Fibroblast of pulmonary artery (primary cell): ENCODE results near the gene SLC27A2.
"Not testable (repeated sequence)": the region's sequence is repeated elsewhere in the genome, so short reads cannot be mapped to it uniquely, and the experiment has no call there.

Source experiments
- DNase-seq: peaks from one replicate; pipeline ENCODE4 v3.0.0-alpha.2; 2010; ENCODE audit warnings: low read depth
- H3K4me3 ChIP-seq: replicated peaks from 2 replicates; pipeline ENCODE4 v1.5.1; 2011; ENCODE audit warnings: low read depth, mild to moderate bottlenecking, control low read depth, low read length, moderate library complexity
- CTCF ChIP-seq: IDR thresholded peaks from 2 replicates; pipeline ENCODE4 v1.5.1; 2011; ENCODE audit warnings: mild to moderate bottlenecking, control low read depth, low read length, inconsistent platforms; ENCODE audit errors: missing control alignments

The SLC27A2 gene

GRCh38 chr15:50146632-50147031 is 35.4 kb upstream of the SLC27A2 start:
- DNase-seq: no peak
- H3K4me3 ChIP-seq: no peak overlapping the region
- no peak for TF ChIP-seq CTCF

GRCh38 chr15:50148362-50148963 is 33.5 kb upstream of the SLC27A2 start:
- peak; percentile 81 for DNase-seq
- H3K4me3 ChIP-seq: no peak overlapping the region
- TF ChIP-seq CTCF: peak; percentile 78

GRCh38 chr15:50149090-50149489 is 32.9 kb upstream of the SLC27A2 start:
- no peak overlapping the region for H3K4me3 ChIP-seq
- TF ChIP-seq CTCF: no peak
- DNase-seq: no peak

GRCh38 chr15:50150349-50150748 is 31.6 kb upstream of the SLC27A2 start:
- no peak for DNase-seq
- no peak for TF ChIP-seq CTCF
- no peak overlapping the region for H3K4me3 ChIP-seq

GRCh38 chr15:50150851-50151250 is 31.1 kb upstream of the SLC27A2 start:
- TF ChIP-seq CTCF: no peak
- no peak overlapping the region for H3K4me3 ChIP-seq
- DNase-seq: no peak

GRCh38 chr15:50151476-50151875 is 30.5 kb upstream of the SLC27A2 start:
- no peak overlapping the region for H3K4me3 ChIP-seq
- no peak for TF ChIP-seq CTCF
- DNase-seq: no peak

- not testable (repeated sequence) for DNase-seq
Observed at GRCh38 chr15:50158236-50158635, 23.8 kb upstream of the SLC27A2 start.

More at GRCh38 chr15:50158236-50158635, 23.8 kb upstream of the SLC27A2 start:
- H3K4me3 ChIP-seq: not testable (repeated sequence)
